Measurements from ENCODE around the gene NUP85. TPM values are rescaled to one million over a fixed set of nuclear protein-coding genes. Genes with fewer than 3 reads are reported as not detected.

NUP85 gene
- total and polyA plus RNA-seq, 2 donors (not counting 3 experiments of a cell fraction or from before 2014, with no cell fraction given) = 105 to 120 TPM

DNA sequence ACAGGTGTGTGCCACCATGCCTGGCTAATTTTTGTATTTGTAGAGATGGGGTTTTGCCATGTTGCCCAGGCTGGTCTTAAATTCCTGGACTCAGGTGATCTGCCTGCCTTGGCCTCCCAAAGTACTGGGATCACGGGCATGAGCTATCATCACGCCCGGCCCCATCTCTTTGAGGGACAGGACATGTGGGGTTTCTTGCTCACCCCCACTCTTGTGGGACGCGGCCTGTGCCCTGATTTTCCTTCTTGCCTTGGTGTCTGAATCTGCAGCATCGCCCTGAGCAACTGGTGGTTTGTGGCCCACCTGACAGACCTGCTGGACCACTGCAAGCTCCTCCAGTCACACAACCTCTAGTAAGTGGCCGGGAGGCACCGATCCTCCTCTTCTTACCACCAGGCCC lies 25.6 kb downstream of the NUP85 start:
- H3K79me2 ChIP-seq (ENCODE audit: control insufficient read depth, insufficient read depth, low read length) = no peaks in the 10 kb centered on the region
- H3K9me1 ChIP-seq (replicated peaks; ENCODE audit: control insufficient read depth, extremely low read depth, insufficient read depth, low read length) = no peaks in the 10 kb centered on the region
- TF ChIP-seq FOS (IDR thresholded peaks at IDR 0.05; ENCODE audit: borderline replicate concordance, insufficient read depth, low read length) (no peak), GATA2 (IDR thresholded peaks at IDR 0.05; ENCODE audit: insufficient read depth, insufficient read length, low read depth, low read length) (no peak)
- TF ChIP-seq, protein P1, sequence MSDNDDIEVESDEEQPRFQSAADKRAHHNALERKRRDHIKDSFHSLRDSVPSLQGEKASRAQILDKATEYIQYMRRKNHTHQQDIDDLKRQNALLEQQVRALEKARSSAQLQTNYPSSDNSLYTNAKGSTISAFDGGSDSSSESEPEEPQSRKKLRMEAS (IDR thresholded peaks at IDR 0.05; ENCODE audit: insufficient read depth, insufficient read length) = no peak
- CTCF ChIA-PET = interaction anchor here (1.2 to 1.8 kb wide), 4 partner anchors 10 to 117 kb away, joined by 3 to 7 read pairs (median 4); partner anchors contain the start of gene MIF4GD
- no peak overlapping the region for H2AFZ ChIP-seq (ENCODE audit: low read depth, low read length)
- BruUV-seq (replicated peaks) = no TSS peak
- no peaks in the 10 kb centered on the region for H4K20me1 ChIP-seq (replicated peaks; ENCODE audit: control insufficient read depth, extremely low read depth, insufficient read depth, low read length)
- H3K4me1 ChIP-seq (ENCODE audit: control insufficient read depth, extremely low read depth, insufficient read depth, low read length) = no peaks in the 10 kb centered on the region
- no peak overlapping the region for H3K9ac ChIP-seq (replicated peaks; ENCODE audit: extremely low read depth, insufficient read depth, low read length)
- no peaks in the 10 kb centered on the region for H3K27me3 ChIP-seq (ENCODE audit: control insufficient read depth in 2 of 2, insufficient read depth in 2 of 2, low read length in 2 of 2)
- dilution Hi-C loops (cut with MboI; ENCODE audit: extremely low pct_ligation_motif_present, low sequenced_read_pairs) (no loop called here), intact Hi-C loops (cut with micrococcal nuclease) (no loop called here)
- no peak overlapping the region for H3K4me2 ChIP-seq (ENCODE audit: insufficient read depth, low read length)
- no peak overlapping the region for H3K27ac ChIP-seq (ENCODE audit: insufficient read depth, low read depth, low read length)
- H3K9me3 ChIP-seq (replicated peaks; ENCODE audit: control insufficient read depth, insufficient read depth, low read length) = no peaks in the 10 kb centered on the region
- H3K4me3 ChIP-seq (replicated peaks in 1 of 3; ENCODE audit: insufficient read depth in 1 of 3, low read depth in 1 of 3, low read length in 3 of 3) = no peak overlapping the region
- peaks cover 9 to 40% of the 10 kb centered on the region in 2 experiments for H3K36me3 ChIP-seq (ENCODE audit: control insufficient read depth in 2 of 2, extremely low read depth in 1 of 2, insufficient read depth in 2 of 2, low read length in 2 of 2)
- POLR2A ChIA-PET = no interaction called here
- FAIRE-seq = no peak
- DNase-seq (ENCODE audit: low read depth, low spot score) = no peak

DNA sequence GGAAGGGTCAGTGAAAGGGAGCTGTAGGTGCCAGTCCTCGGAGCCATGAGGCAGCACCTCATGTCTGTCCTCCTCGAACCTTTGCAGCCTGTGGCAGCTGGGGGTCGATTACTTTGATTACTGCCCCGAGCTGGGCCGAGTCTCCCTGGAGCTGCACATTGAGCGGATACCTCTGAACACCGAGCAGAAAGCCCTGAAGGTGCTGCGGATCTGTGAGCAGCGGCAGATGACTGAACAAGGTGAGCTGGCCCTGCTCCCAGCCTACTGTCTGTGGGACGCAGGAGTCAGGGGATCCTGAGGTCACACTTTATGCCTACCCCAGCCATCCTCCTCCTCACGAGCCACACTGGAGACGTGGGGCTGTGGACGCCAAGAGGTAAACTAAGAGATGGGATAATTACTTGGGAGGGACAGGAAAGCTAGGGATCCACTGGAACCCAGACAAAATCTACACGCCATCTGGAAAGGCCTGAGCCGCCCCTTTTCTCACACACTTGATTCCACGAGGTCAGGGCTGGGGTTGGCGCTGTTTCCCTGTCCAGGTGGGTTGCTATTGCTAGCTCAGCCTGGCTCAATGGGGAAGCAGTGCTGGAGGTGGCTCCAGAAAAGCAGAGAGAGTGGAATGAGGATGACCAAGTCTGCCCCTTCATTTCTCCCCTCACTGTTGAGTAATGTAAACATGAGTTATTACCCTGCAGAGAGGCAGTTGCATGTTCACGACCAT lies 26.4 kb downstream of the NUP85 start:
- ChIA-PET POLR2A (no interaction called here), CTCF (interaction anchor here (1.2 to 1.7 kb wide), 2 partner anchors 9 to 30 kb away, joined by 3 to 7 read pairs; no protein-coding TSS in a partner anchor)
- no peaks in the 10 kb centered on the region for H4K20me1 ChIP-seq (replicated peaks; ENCODE audit: control insufficient read depth, extremely low read depth, insufficient read depth, low read length)
- no peak overlapping the region for H3K4me3 ChIP-seq (replicated peaks in 1 of 3; ENCODE audit: insufficient read depth in 1 of 3, low read depth in 1 of 3, low read length in 3 of 3)
- H3K9ac ChIP-seq (replicated peaks; ENCODE audit: extremely low read depth, insufficient read depth, low read length) = no peak overlapping the region
- dilution Hi-C loops (cut with MboI; ENCODE audit: extremely low pct_ligation_motif_present, low sequenced_read_pairs) = no loop called here
- peaks cover 9 to 37% of the 10 kb centered on the region in 2 experiments for H3K36me3 ChIP-seq (ENCODE audit: control insufficient read depth in 2 of 2, extremely low read depth in 1 of 2, insufficient read depth in 2 of 2, low read length in 2 of 2)
- H2AFZ ChIP-seq (ENCODE audit: low read depth, low read length) = no peak overlapping the region
- no peak overlapping the region for H3K4me2 ChIP-seq (ENCODE audit: insufficient read depth, low read length)
- no peaks in the 10 kb centered on the region for H3K79me2 ChIP-seq (ENCODE audit: control insufficient read depth, insufficient read depth, low read length)
- FAIRE-seq (no peak), DNase-seq (ENCODE audit: low read depth, low spot score) (no peak)
- no peaks in the 10 kb centered on the region for H3K9me3 ChIP-seq (replicated peaks; ENCODE audit: control insufficient read depth, insufficient read depth, low read length)
- no peak overlapping the region for H3K27ac ChIP-seq (ENCODE audit: insufficient read depth, low read depth, low read length)
- no peaks in the 10 kb centered on the region for H3K27me3 ChIP-seq (ENCODE audit: control insufficient read depth in 2 of 2, insufficient read depth in 2 of 2, low read length in 2 of 2)
- BruUV-seq (replicated peaks) = no TSS peak
- TF ChIP-seq MYC (IDR thresholded peaks at IDR 0.05; ENCODE audit: low read depth, low read length) = no peak
- TF ChIP-seq POLR2AphosphoS5 (IDR thresholded peaks at IDR 0.05; ENCODE audit: insufficient read depth, low read depth, low read length) = no peak
- TF ChIP-seq FOS (IDR thresholded peaks at IDR 0.05; ENCODE audit: borderline replicate concordance, insufficient read depth, low read length) = no peak
- no peak for TF ChIP-seq CTCF (IDR thresholded peaks at IDR 0.05; ENCODE audit: extremely low read depth in 1 of 2, insufficient read depth in 1 of 2, low read depth in 1 of 2, low read length in 2 of 2)
- intact Hi-C loops (cut with micrococcal nuclease) = no loop called here
- H3K9me1 ChIP-seq (replicated peaks; ENCODE audit: control insufficient read depth, extremely low read depth, insufficient read depth, low read length) = no peaks in the 10 kb centered on the region
- no peaks in the 10 kb centered on the region for H3K4me1 ChIP-seq (ENCODE audit: control insufficient read depth, extremely low read depth, insufficient read depth, low read length)
